GM18873 (cell line): ENCODE results near the gene TLL2.

Experiments
- ATAC-seq: cut with Tn5 transposase; IDR thresholded peaks from one replicate; pipeline ENCODE4 v1.9.1; 2021; ENCODE audit warnings: mild to moderate bottlenecking, moderate library complexity, moderate number of reproducible peaks; ENCODE audit not compliant: unreplicated experiment, low FRiP score

The TLL2 gene

GRCh38 chr10:96402417-96403305, 111.1 kb downstream of the TLL2 start:
- ATAC-seq: no peak

GRCh38 chr10:96401036-96401435, 112.7 kb downstream of the TLL2 start:
- no peak for ATAC-seq

- no peak for ATAC-seq
Observed at GRCh38 chr10:96400465-96400864, 113.3 kb downstream of the TLL2 start.

- ATAC-seq: no peak
Observed at GRCh38 chr10:96397902-96398301, 115.8 kb downstream of the TLL2 start.

GRCh38 chr10:96395931-96396877, 117.5 kb downstream of the TLL2 start:
- ATAC-seq: no peak

GRCh38 chr10:96390460-96390864, 123.3 kb downstream of the TLL2 start:
- no peak for ATAC-seq

- ATAC-seq: no peak
Observed at GRCh38 chr10:96389785-96390184, 123.9 kb downstream of the TLL2 start.

GRCh38 chr10:96387601-96388000, 126.1 kb downstream of the TLL2 start:
- ATAC-seq: no peak

- ATAC-seq: no peak
Observed at GRCh38 chr10:96387161-96387560, 126.6 kb downstream of the TLL2 start.

- no peak for ATAC-seq
Observed at GRCh38 chr10:96384506-96384905, 129.2 kb downstream of the TLL2 start.

GRCh38 chr10:96380821-96381220, 132.9 kb downstream of the TLL2 start:
- no peak for ATAC-seq

GRCh38 chr10:96379758-96380157, 134.0 kb downstream of the TLL2 start:
- ATAC-seq: no peak

- no peak for ATAC-seq
Observed at GRCh38 chr10:96378741-96379140, 135.0 kb downstream of the TLL2 start.

- no peak for ATAC-seq
Observed at GRCh38 chr10:96377816-96378294, 135.9 kb downstream of the TLL2 start.

- ATAC-seq: no peak
Observed at GRCh38 chr10:96376483-96376882, 137.2 kb downstream of the TLL2 start.

GRCh38 chr10:96374985-96375830, 138.5 kb downstream of the TLL2 start:
- peak; percentile 70 for ATAC-seq

- no peak for ATAC-seq
Observed at GRCh38 chr10:96374639-96374984, 139.1 kb downstream of the TLL2 start.

- ATAC-seq: no peak
Observed at GRCh38 chr10:96374004-96374403, 139.7 kb downstream of the TLL2 start.

GRCh38 chr10:96371356-96371755, 142.4 kb downstream of the TLL2 start:
- ATAC-seq: no peak

GRCh38 chr10:96370584-96371157, 143.1 kb downstream of the TLL2 start:
- ATAC-seq: no peak
